OCI-LY1 (cell line): ENCODE measurements around the gene POC1A.

Experiments
- H2AFZ ChIP-seq: fragments of 200-600 bp; sonication (generic), shearing (Covaris generic); 2 replicates; pipeline ENCODE4 v1.6.0; 2014; ENCODE audit warnings: antibody characterized with exemption, mild to moderate bottlenecking, low read length
- H3F3A ChIP-seq: fragments of 200-600 bp; sonication (generic), shearing (Covaris generic); 2 replicates; pipeline ENCODE4 v1.6.0; 2014; ENCODE audit warnings: mild to moderate bottlenecking, antibody characterized with exemption, low read length, moderate library complexity; ENCODE audit not compliant: insufficient read depth
- H3K27ac ChIP-seq: fragments of 200-600 bp; sonication (generic); 2 replicates; pipeline ENCODE4 v1.5.1; 2014; ENCODE audit warnings: low read length, mixed run types, mild to moderate bottlenecking, low read depth; ENCODE audit not compliant: poor library complexity, severe bottlenecking
- H3K27me3 ChIP-seq: fragments of 200-600 bp; sonication (generic); 2 replicates; pipeline ENCODE4 v1.6.0; 2014; ENCODE audit warnings: antibody characterized with exemption, mild to moderate bottlenecking, low read length, moderate library complexity; ENCODE audit not compliant: insufficient read depth
- H3K36me3 ChIP-seq: fragments of 200-600 bp; sonication (generic); 2 replicates; pipeline ENCODE4 v1.6.1; 2014; ENCODE audit warnings: mild to moderate bottlenecking, antibody characterized with exemption, low read length, moderate library complexity, mixed read lengths; ENCODE audit not compliant: insufficient read depth
- H3K4me1 ChIP-seq: fragments of 200-600 bp; sonication (generic); 2 replicates; pipeline ENCODE4 v1.5.1; 2014; ENCODE audit warnings: mild to moderate bottlenecking, low read length, moderate library complexity; ENCODE audit not compliant: insufficient read depth, severe bottlenecking
- H3K4me2 ChIP-seq: fragments of 200-600 bp; sonication (generic), shearing (Covaris generic); 2 replicates; pipeline ENCODE4 v1.6.1; 2014; ENCODE audit warnings: low read length
- H3K4me3 ChIP-seq: fragments of 200-600 bp; sonication (generic); 2 replicates; pipeline ENCODE4 v1.5.1; 2014; ENCODE audit warnings: low read length, low read depth, mild to moderate bottlenecking, mixed read lengths; ENCODE audit not compliant: poor library complexity, severe bottlenecking
- H3K79me2 ChIP-seq: fragments of 200-600 bp; shearing (Covaris generic); 2 replicates; pipeline ENCODE4 v1.6.1; 2016; ENCODE audit warnings: mixed run types, low read length, mixed read lengths; ENCODE audit not compliant: insufficient read depth
- H3K9ac ChIP-seq: fragments of 200-600 bp; sonication (generic), shearing (Covaris generic); 2 replicates; pipeline ENCODE4 v1.6.1; 2014; ENCODE audit warnings: mild to moderate bottlenecking, low read length, mixed read lengths
- H3K9me2 ChIP-seq: fragments of 200-600 bp; sonication (generic), shearing (Covaris generic); 2 replicates; pipeline ENCODE4 v1.6.1; 2014; ENCODE audit warnings: low read depth, mild to moderate bottlenecking, low read length, mixed read lengths
- H3K9me3 ChIP-seq: fragments of 200-600 bp; shearing (Covaris generic); 2 replicates; pipeline ENCODE4 v1.6.1; 2014; ENCODE audit warnings: low read length, mixed read lengths
- H4K20me1 ChIP-seq: fragments of 200-600 bp; sonication (generic), shearing (Covaris generic); 2 replicates; pipeline ENCODE4 v1.6.0; 2016; ENCODE audit warnings: mild to moderate bottlenecking, low read length; ENCODE audit not compliant: insufficient read depth
- EZH2 ChIP-seq: fragments of 200-600 bp; sonication (generic), shearing (Covaris generic); IDR thresholded peaks from 2 replicates; pipeline ENCODE4 v1.8.0; 2017; ENCODE audit warnings: borderline replicate concordance, mixed run types, mild to moderate bottlenecking, antibody characterized with exemption, low read length, moderate library complexity, mixed read lengths
- TF ChIP-seq, protein P1 (sequence below): fragments of 200-600 bp; sonication (generic), shearing (Covaris generic); IDR thresholded peaks from 2 replicates; pipeline ENCODE4 v1.5.1; 2017; ENCODE audit warnings: mild to moderate bottlenecking, antibody characterized with exemption, low read length, moderate library complexity, mixed read lengths

Gene POC1A

DNA sequence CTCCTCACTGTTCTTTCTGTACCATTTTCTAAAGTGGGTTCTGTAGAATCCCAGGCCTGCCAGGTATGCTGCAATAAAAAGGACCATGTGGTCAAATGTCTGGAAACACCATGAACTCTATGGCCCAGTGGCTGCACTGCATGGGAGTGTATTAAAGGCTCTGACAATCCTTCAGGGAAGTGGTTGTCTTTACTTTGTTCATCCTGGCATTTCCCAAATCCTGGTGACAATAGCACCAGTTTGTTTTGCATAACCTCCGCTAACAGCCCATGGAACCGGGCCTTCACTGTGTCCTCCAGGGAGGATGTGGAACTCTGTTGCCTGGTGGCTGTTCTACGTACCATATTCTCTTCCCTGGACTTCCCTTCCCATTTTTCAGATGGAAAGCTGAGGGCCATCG is 86.7 kb downstream of the POC1A start:
- Histone ChIP-seq H3K4me1 (no peaks in the 10 kb centered on the region), H3F3A (no peaks in the 10 kb centered on the region), H3K36me3 (no peaks in the 10 kb centered on the region), H3K9me3 (no peaks in the 10 kb centered on the region), H3K4me3 (no peak overlapping the region), H3K79me2 (no peaks in the 10 kb centered on the region), H3K9me2 (no peaks in the 10 kb centered on the region), H3K27ac (no peak overlapping the region), H3K9ac (no peak overlapping the region), H3K4me2 (no peak overlapping the region), H4K20me1 (no peaks in the 10 kb centered on the region), H2AFZ (no peak overlapping the region), H3K27me3 (peaks cover 6% of the 10 kb centered on the region)
- TF ChIP-seq, protein P1, sequence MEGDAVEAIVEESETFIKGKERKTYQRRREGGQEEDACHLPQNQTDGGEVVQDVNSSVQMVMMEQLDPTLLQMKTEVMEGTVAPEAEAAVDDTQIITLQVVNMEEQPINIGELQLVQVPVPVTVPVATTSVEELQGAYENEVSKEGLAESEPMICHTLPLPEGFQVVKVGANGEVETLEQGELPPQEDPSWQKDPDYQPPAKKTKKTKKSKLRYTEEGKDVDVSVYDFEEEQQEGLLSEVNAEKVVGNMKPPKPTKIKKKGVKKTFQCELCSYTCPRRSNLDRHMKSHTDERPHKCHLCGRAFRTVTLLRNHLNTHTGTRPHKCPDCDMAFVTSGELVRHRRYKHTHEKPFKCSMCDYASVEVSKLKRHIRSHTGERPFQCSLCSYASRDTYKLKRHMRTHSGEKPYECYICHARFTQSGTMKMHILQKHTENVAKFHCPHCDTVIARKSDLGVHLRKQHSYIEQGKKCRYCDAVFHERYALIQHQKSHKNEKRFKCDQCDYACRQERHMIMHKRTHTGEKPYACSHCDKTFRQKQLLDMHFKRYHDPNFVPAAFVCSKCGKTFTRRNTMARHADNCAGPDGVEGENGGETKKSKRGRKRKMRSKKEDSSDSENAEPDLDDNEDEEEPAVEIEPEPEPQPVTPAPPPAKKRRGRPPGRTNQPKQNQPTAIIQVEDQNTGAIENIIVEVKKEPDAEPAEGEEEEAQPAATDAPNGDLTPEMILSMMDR = no peak
- TF ChIP-seq EZH2 = no peak

DNA sequence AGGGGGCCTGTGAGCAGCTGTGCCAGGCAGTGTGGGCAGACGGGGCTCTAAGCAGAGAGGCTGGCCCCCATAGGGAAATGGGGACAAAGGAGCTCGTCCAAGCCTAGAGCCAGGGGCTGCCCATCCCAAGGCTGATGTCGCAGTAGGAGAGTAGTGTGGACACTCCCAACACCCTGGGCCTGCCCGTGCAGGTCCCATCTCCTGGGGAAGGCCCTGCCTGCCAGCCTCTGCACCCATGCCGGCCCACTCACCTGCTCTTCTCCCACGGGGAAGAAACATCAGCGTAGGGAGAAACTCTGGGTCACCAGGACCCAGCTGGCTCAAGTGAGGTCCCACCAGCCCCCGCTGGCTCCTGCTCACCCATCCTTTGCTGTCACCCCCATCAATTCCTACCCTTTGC is 87.2 kb downstream of the POC1A start:
- Histone ChIP-seq H3K36me3 (no peaks in the 10 kb centered on the region), H4K20me1 (no peaks in the 10 kb centered on the region), H3K9me2 (no peaks in the 10 kb centered on the region), H3F3A (no peaks in the 10 kb centered on the region), H3K9ac (no peak overlapping the region), H3K9me3 (no peaks in the 10 kb centered on the region), H3K4me2 (no peak overlapping the region), H2AFZ (no peak overlapping the region), H3K27ac (no peak overlapping the region), H3K27me3 (peaks cover 6% of the 10 kb centered on the region), H3K4me1 (no peaks in the 10 kb centered on the region), H3K4me3 (no peak overlapping the region), H3K79me2 (no peaks in the 10 kb centered on the region)
- no peak for TF ChIP-seq EZH2
- TF ChIP-seq, protein P1 = no peak

DNA sequence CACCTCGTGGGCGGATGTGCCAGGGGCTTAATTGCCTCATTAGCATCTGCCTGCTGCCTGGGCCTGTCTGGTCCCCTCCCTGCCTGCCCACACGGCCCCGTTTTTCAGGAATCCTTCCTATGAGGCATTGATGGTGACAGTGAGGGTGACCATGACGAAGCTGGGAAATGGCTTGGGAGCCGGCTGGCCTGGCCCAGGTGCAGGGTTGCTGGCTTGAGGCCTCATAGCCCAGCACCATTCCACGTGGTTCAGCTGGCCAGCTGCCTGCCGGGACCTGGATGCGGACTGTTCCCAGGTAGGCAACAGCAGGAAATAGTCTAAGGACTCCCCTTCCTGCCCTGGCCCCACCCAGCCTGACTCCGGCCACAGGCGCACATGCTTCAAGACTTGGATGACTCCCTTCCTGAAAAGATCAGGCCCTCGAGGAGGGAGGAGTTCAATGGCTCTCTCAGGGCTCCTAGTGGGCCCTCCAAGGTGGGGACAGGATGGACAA is 88.9 kb downstream of the POC1A start:
- Histone ChIP-seq H3K9me2 (no peaks in the 10 kb centered on the region), H3K4me3 (no peak overlapping the region), H3F3A (no peaks in the 10 kb centered on the region), H3K9ac (no peak overlapping the region), H3K4me2 (no peak overlapping the region), H3K9me3 (no peaks in the 10 kb centered on the region), H3K79me2 (no peaks in the 10 kb centered on the region), H2AFZ (no peak overlapping the region), H3K27ac (no peak overlapping the region), H3K36me3 (no peaks in the 10 kb centered on the region), H3K27me3 (peaks cover 6% of the 10 kb centered on the region), H3K4me1 (no peaks in the 10 kb centered on the region), H4K20me1 (no peaks in the 10 kb centered on the region)
- TF ChIP-seq, protein P1 = no peak
- no peak for TF ChIP-seq EZH2
